HepG2 (cell line): ENCODE measurements around the gene MT1A. TPM values are rescaled to one million over a fixed set of nuclear protein-coding genes. Genes with fewer than 3 reads are reported as not detected.

Experiments used
- ATAD3A ChIP-seq: sonication (generic); formaldehyde crosslinking; IDR thresholded peaks from 2 replicates; pipeline ENCODE4 v1.4.0; 2020; ENCODE audit warnings: missing genetic modification reagents
- FLYWCH1 ChIP-seq: sonication (generic); formaldehyde crosslinking; IDR thresholded peaks from 2 replicates; pipeline ENCODE4 v1.8.1; 2023; ENCODE audit warnings: mild to moderate bottlenecking, missing genetic modification reagents
- IKZF1 ChIP-seq: fragments of 450-650 bp; IDR thresholded peaks from 2 replicates; pipeline ENCODE4 v1.7.1; 2016
- IKZF5 ChIP-seq: IDR thresholded peaks from 2 replicates; pipeline ENCODE4 v1.6.1; 2018; ENCODE audit warnings: missing genetic modification reagents, mild to moderate bottlenecking, missing compliant biosample characterization
- RELA ChIP-seq: sonication (generic); formaldehyde crosslinking; IDR thresholded peaks from 2 replicates; pipeline ENCODE4 v1.4.0; 2020; ENCODE audit warnings: missing genetic modification reagents
- RFX5 ChIP-seq: IDR thresholded peaks from 2 replicates; pipeline ENCODE4 v1.6.1; 2011; ENCODE audit warnings: low read depth, low read length, improper control_type of control experiment
- SMARCE1 ChIP-seq: fragments of 450-650 bp; IDR thresholded peaks from 2 replicates; pipeline ENCODE4 v1.6.1; 2017; ENCODE audit warnings: borderline replicate concordance
- TBX2 ChIP-seq: sonication (generic); formaldehyde crosslinking; IDR thresholded peaks from 2 replicates; pipeline ENCODE4 v1.5.0; 2020; ENCODE audit warnings: missing genetic modification reagents, mild to moderate bottlenecking, borderline replicate concordance
- TRAFD1 ChIP-seq: sonication (generic); formaldehyde crosslinking; IDR thresholded peaks from 2 replicates; pipeline ENCODE4 v1.5.1; 2020; ENCODE audit warnings: missing genetic modification reagents, mild to moderate bottlenecking, borderline replicate concordance
- ZNF274 ChIP-seq: sonication (generic); formaldehyde crosslinking; IDR thresholded peaks from 2 replicates; pipeline ENCODE4 v1.5.1; 2020; ENCODE audit warnings: mild to moderate bottlenecking, missing genetic modification reagents
- ZNF333 ChIP-seq: sonication (generic); formaldehyde crosslinking; IDR thresholded peaks from 2 replicates; pipeline ENCODE4 v1.4.0; 2020; ENCODE audit warnings: mild to moderate bottlenecking, missing genetic modification reagents, borderline replicate concordance
- ZNF512 ChIP-seq: sonication (generic); formaldehyde crosslinking; IDR thresholded peaks from 2 replicates; pipeline ENCODE4 v1.4.0; 2020; ENCODE audit warnings: mild to moderate bottlenecking, missing genetic modification reagents
- ZNF670 ChIP-seq: sonication (generic); formaldehyde crosslinking; IDR thresholded peaks from 2 replicates; pipeline ENCODE4 v1.8.0; 2022; ENCODE audit warnings: mild to moderate bottlenecking, missing genetic modification reagents, borderline replicate concordance
- polyA plus RNA-seq, 8 experiments: library from polyadenylated mRNA; depleted of rRNA in 3 of 8; stranded (reverse) in 7 of 8; unstranded in 1 of 8; fragments of >200 nt; fragmentation: Illumina TruSeq in 4 of 8; extraction: Trizol in 4 of 8; gene quantifications; 2 replicates each; pipeline versions ENCODE4 v1.2.1 to v1.2.3, GENCODE V29; 2011 to 2016; ENCODE audit warnings: low read depth in 4 of 8, missing spikeins in 1 of 8, mixed read lengths in 1 of 8; ENCODE audit not compliant: insufficient read depth in 1 of 8
- total RNA-seq, 5 experiments: library from RNA; depleted of rRNA; stranded (reverse); fragments of >200 nt; fragmentation: Illumina TruSeq; extraction: Trizol; gene quantifications; 2 replicates each; pipeline ENCODE4 v1.2.3, GENCODE V29; 2016; ENCODE audit warnings: low read depth in 1 of 5
- TF ChIP-seq, protein P1 (sequence below): sonication (generic); formaldehyde crosslinking; IDR thresholded peaks from 2 replicates; pipeline ENCODE4 v1.5.1; 2020; ENCODE audit warnings: missing genetic modification reagents, mild to moderate bottlenecking, borderline replicate concordance
- TF ChIP-seq, protein P2 (sequence below): sonication (generic); formaldehyde crosslinking; IDR thresholded peaks from 2 replicates; pipeline ENCODE4 v1.4.0; 2020; ENCODE audit warnings: mild to moderate bottlenecking, missing genetic modification reagents
- TF ChIP-seq, protein P3 (sequence below), 2 experiments: fragments of 450-650 bp in 1 of 2; sonication (generic) in 1 of 2; formaldehyde crosslinking; IDR thresholded peaks; 2 replicates each; pipeline versions ENCODE4 v1.5.0 to v1.8.0; 2020 to 2022; ENCODE audit warnings: mild to moderate bottlenecking in 1 of 2, missing genetic modification reagents in 1 of 2
- TF ChIP-seq, protein P4 (sequence below): sonication (generic); formaldehyde crosslinking; conservative IDR thresholded peaks from 2 replicates; pipeline ENCODE4 v1.8.0; 2022; ENCODE audit warnings: mild to moderate bottlenecking, moderate library complexity, missing genetic modification reagents

The MT1A gene
- total and polyA plus RNA-seq, 2 of the 13 experiments (the other 11 are each of a cell fraction or from before 2014, with no cell fraction given): 8.3 to 10.4 TPM

DNA sequence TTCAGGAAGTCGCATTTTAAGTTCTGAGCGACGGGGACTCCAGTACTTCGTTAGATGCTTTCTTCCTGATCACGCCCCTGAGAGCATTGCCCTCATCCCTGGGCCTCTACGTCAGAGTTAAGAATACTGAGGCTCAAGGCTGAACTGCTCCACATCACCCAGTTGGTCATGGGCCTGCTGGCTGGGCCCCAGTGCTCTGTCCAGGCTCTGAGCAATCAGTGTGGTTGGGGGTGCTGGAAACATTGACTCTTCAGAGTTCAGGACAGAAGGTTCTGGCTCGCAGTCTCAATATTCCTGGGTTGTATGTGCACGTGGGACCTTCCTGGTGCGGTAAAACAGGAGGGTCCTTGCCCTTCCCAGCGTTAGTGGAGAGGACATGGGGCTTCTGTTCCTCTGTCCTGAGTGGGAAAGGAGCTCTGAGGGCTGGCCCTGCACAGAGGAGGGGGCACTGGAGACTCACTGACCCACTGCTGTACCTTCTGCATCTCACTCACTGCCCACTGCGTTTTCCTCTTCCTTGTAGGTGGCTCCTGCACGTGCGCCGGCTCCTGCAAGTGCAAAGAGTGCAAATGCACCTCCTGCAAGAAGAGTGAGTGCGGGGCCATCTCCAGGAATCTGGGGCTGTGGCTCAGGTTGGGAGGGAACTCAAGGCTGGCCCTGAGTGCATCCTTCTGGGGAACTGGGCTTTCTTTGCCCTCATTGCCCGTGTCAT is 12.4 kb upstream of the MT1A start (continued):
- TF ChIP-seq ZNF333 (CRISPR knock-in tag) (no peak), ZNF512 (no peak; the same call in 1 of the 2 replicates), IKZF5 (no peak; the same call in 1 of the 2 replicates), IKZF1 (no peak), TRAFD1 (CRISPR knock-in tag) (no peak), RELA (CRISPR knock-in tag) (0 out of 2 replicates have a peak, but pooled peaks have one; percentile 6), SMARCE1 (no peak), ZNF274 (peak; percentile 21; the same call in 1 of the 2 replicates), TBX2 (CRISPR knock-in tag) (no peak), ZNF670 (CRISPR knock-in tag) (no peak), RFX5 (no peak), ATAD3A (no peak), FLYWCH1 (no peak)
- TF ChIP-seq, protein P1, sequence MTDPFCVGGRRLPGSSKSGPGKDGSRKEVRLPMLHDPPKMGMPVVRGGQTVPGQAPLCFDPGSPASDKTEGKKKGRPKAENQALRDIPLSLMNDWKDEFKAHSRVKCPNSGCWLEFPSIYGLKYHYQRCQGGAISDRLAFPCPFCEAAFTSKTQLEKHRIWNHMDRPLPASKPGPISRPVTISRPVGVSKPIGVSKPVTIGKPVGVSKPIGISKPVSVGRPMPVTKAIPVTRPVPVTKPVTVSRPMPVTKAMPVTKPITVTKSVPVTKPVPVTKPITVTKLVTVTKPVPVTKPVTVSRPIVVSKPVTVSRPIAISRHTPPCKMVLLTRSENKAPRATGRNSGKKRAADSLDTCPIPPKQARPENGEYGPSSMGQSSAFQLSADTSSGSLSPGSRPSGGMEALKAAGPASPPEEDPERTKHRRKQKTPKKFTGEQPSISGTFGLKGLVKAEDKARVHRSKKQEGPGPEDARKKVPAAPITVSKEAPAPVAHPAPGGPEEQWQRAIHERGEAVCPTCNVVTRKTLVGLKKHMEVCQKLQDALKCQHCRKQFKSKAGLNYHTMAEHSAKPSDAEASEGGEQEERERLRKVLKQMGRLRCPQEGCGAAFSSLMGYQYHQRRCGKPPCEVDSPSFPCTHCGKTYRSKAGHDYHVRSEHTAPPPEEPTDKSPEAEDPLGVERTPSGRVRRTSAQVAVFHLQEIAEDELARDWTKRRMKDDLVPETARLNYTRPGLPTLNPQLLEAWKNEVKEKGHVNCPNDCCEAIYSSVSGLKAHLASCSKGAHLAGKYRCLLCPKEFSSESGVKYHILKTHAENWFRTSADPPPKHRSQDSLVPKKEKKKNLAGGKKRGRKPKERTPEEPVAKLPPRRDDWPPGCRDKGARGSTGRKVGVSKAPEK: 0 out of 2 replicates have a peak, but pooled peaks have one; percentile 4
- TF ChIP-seq, protein P2, sequence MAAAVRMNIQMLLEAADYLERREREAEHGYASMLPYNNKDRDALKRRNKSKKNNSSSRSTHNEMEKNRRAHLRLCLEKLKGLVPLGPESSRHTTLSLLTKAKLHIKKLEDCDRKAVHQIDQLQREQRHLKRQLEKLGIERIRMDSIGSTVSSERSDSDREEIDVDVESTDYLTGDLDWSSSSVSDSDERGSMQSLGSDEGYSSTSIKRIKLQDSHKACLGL (CRISPR knock-in tag): no peak
- TF ChIP-seq, protein P3, sequence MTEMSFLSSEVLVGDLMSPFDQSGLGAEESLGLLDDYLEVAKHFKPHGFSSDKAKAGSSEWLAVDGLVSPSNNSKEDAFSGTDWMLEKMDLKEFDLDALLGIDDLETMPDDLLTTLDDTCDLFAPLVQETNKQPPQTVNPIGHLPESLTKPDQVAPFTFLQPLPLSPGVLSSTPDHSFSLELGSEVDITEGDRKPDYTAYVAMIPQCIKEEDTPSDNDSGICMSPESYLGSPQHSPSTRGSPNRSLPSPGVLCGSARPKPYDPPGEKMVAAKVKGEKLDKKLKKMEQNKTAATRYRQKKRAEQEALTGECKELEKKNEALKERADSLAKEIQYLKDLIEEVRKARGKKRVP (CRISPR knock-in tag; IDR thresholded peaks at IDR 0.05): no peak
- TF ChIP-seq, protein P4, sequence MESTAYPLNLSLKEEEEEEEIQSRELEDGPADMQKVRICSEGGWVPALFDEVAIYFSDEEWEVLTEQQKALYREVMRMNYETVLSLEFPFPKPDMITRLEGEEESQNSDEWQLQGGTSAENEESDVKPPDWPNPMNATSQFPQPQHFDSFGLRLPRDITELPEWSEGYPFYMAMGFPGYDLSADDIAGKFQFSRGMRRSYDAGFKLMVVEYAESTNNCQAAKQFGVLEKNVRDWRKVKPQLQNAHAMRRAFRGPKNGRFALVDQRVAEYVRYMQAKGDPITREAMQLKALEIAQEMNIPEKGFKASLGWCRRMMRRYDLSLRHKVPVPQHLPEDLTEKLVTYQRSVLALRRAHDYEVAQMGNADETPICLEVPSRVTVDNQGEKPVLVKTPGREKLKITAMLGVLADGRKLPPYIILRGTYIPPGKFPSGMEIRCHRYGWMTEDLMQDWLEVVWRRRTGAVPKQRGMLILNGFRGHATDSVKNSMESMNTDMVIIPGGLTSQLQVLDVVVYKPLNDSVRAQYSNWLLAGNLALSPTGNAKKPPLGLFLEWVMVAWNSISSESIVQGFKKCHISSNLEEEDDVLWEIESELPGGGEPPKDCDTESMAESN: no peak
